ENCODE data around the gene UMAD1. TPM values are rescaled to one million over a fixed set of nuclear protein-coding genes. Genes with fewer than 3 reads are reported as not detected.

The UMAD1 gene
- total and polyA plus RNA-seq, 7 donors, result 8.7 to 51.1 (median 15.6) TPM

- Histone ChIP-seq H3K27ac (no peak overlapping the region), H3K36me3 (no peaks in the 10 kb centered on the region), H3K27me3 (no peaks in the 10 kb centered on the region), H3K9me3 (no peaks in the 10 kb centered on the region), H3K4me1 (peaks cover 0 to 5% (median 0%) of the 10 kb centered on the region in 4 donors), H3K4me3 (no peak overlapping the region)
- DNase-seq, result no peak
- WGBS, 2 donors, result 95 to 96% methylated on average over 1 of the region's 1 CpG
- intact Hi-C loops (cut with DNase I), result no loop called here
- no peak for TF ChIP-seq POLR2A (IDR thresholded peaks at IDR 0.05)
- no peak for TF ChIP-seq CTCF (IDR thresholded peaks at IDR 0.05)
- TF ChIP-seq EP300 (IDR thresholded peaks at IDR 0.05), result no peak
- TF ChIP-seq POLR2AphosphoS5 (IDR thresholded peaks at IDR 0.05), result no peak
Observed at GRCh38 chr7:7810380-7810779, 169.8 kb downstream of the UMAD1 start.

- H3K4me1 ChIP-seq, result peaks cover 0 to 5% (median 0%) of the 10 kb centered on the region in 4 donors
- H3K4me3 ChIP-seq, result no peak overlapping the region
- no peaks in the 10 kb centered on the region for H3K9me3 ChIP-seq
- H3K27ac ChIP-seq, result no peak overlapping the region
- DNase-seq, result no peak
- intact Hi-C loops (cut with DNase I), result no loop called here
- no peaks in the 10 kb centered on the region for H3K27me3 ChIP-seq
- 94 to 96% methylated on average over 2 of the region's 2 CpGs for WGBS, 2 donors
- TF ChIP-seq EP300 (IDR thresholded peaks at IDR 0.05) (no peak), POLR2A (IDR thresholded peaks at IDR 0.05) (no peak), POLR2AphosphoS5 (IDR thresholded peaks at IDR 0.05) (no peak), CTCF (IDR thresholded peaks at IDR 0.05) (no peak)
- no peaks in the 10 kb centered on the region for H3K36me3 ChIP-seq
Observed at GRCh38 chr7:7810826-7811225, 170.3 kb downstream of the UMAD1 start.

- TF ChIP-seq POLR2A (IDR thresholded peaks at IDR 0.05) (no peak), EP300 (IDR thresholded peaks at IDR 0.05) (no peak), CTCF (IDR thresholded peaks at IDR 0.05) (no peak), POLR2AphosphoS5 (IDR thresholded peaks at IDR 0.05) (no peak)
- no peak for DNase-seq
- WGBS, 2 donors, result 86 to 91% methylated on average over 1 of the region's 1 CpG
- no peaks in the 10 kb centered on the region for H3K36me3 ChIP-seq
- H3K27me3 ChIP-seq, result no peaks in the 10 kb centered on the region
- intact Hi-C loops (cut with DNase I), result no loop called here
- no peak overlapping the region for H3K4me3 ChIP-seq
- no peaks in the 10 kb centered on the region for H3K9me3 ChIP-seq
- H3K27ac ChIP-seq, result no peak overlapping the region
- H3K4me1 ChIP-seq, result peaks cover 0 to 14% (median 3%) of the 10 kb centered on the region in 4 donors
Observed at GRCh38 chr7:7812112-7812511, 171.6 kb downstream of the UMAD1 start.

GRCh38 chr7:7815395-7815794, 174.8 kb downstream of the UMAD1 start:
- H3K36me3 ChIP-seq, result no peaks in the 10 kb centered on the region
- H3K27ac ChIP-seq, result no peak overlapping the region
- H3K4me3 ChIP-seq, result no peak overlapping the region
- TF ChIP-seq POLR2A (IDR thresholded peaks at IDR 0.05) (no peak), EP300 (IDR thresholded peaks at IDR 0.05) (no peak), CTCF (IDR thresholded peaks at IDR 0.05) (no peak), POLR2AphosphoS5 (IDR thresholded peaks at IDR 0.05) (no peak)
- DNase-seq, result no peak
- H3K4me1 ChIP-seq, result peaks cover 0 to 12% (median 5%) of the 10 kb centered on the region in 4 donors
- no peaks in the 10 kb centered on the region for H3K9me3 ChIP-seq
- intact Hi-C loops (cut with DNase I), result no loop called here
- WGBS, 2 donors, result 87 to 96% methylated on average over 1 of the region's 1 CpG
- H3K27me3 ChIP-seq, result no peaks in the 10 kb centered on the region

- Histone ChIP-seq H3K9me3 (no peaks in the 10 kb centered on the region), H3K4me3 (no peak overlapping the region), H3K27ac (no peak overlapping the region), H3K4me1 (peaks cover 0 to 12% (median 5%) of the 10 kb centered on the region in 4 donors), H3K27me3 (no peaks in the 10 kb centered on the region), H3K36me3 (no peaks in the 10 kb centered on the region)
- TF ChIP-seq EP300 (IDR thresholded peaks at IDR 0.05) (no peak), CTCF (IDR thresholded peaks at IDR 0.05) (no peak), POLR2AphosphoS5 (IDR thresholded peaks at IDR 0.05) (no peak), POLR2A (IDR thresholded peaks at IDR 0.05) (no peak)
- no peak for DNase-seq
- WGBS, 2 donors, result 49 to 72% methylated on average over 7 of the region's 7 CpGs
- intact Hi-C loops (cut with DNase I), result no loop called here
Observed at GRCh38 chr7:7816084-7816483, 175.5 kb downstream of the UMAD1 start.

Measured in sigmoid colon (tissue), 7 donors.